IMR-90 (cell line): ENCODE results near the gene ADAMTSL2. TPM values are rescaled to one million over a fixed set of nuclear protein-coding genes. Genes with fewer than 3 reads are reported as not detected.

Experiments
- ATAC-seq: fragments of 200-7000 bp; cut with Tn5 transposase; 2 replicates; pipeline ENCODE4 v1.9.1; 2020; ENCODE audit warnings: low read depth, mild to moderate bottlenecking, moderate library complexity
- BruUV-seq: library from RNA; stranded (reverse); fragments of 400-500 nt; replicated peaks from 2 replicates; lab custom pipeline; 2021; lab: Mats Ljungman, UMichigan
- CTCF ChIA-PET: fragments of 300-600 bp; formaldehyde crosslinking; extraction: SDS; loops from one replicate; lab custom pipeline; 2021; ENCODE audit warnings: antibody characterized with exemption; lab: Yijun Ruan, JAX
- POLR2A ChIA-PET: fragments of 300-600 bp; sonication (Branson Sonifier 250); formaldehyde crosslinking; loops from one replicate; lab custom pipeline; 2022; ENCODE audit warnings: antibody characterized with exemption; ENCODE audit not compliant: unreplicated experiment; lab: Charles Lee
- DNase-seq: peaks from one replicate; pipeline ENCODE4 v3.0.0; 2013
- H2AFZ ChIP-seq: replicated peaks from 2 replicates; pipeline ENCODE3; 2013; ENCODE audit warnings: low read length, mild to moderate bottlenecking; ENCODE audit not compliant: poor library complexity
- H2AK5ac ChIP-seq: 2 replicates; pipeline ENCODE4 v1.6.1; 2013; ENCODE audit warnings: low read depth, low read length, inconsistent platforms
- H2AK9ac ChIP-seq: replicated peaks from 2 replicates; pipeline ENCODE3; 2013; ENCODE audit warnings: mild to moderate bottlenecking, low read depth, low read length, moderate library complexity; ENCODE audit not compliant: poor library complexity
- H2BK120ac ChIP-seq: 2 replicates; pipeline ENCODE4 v1.6.1; 2013; ENCODE audit warnings: low read depth, low read length, inconsistent platforms
- H2BK15ac ChIP-seq: 3 replicates; pipeline ENCODE4 v1.6.1; 2013; ENCODE audit warnings: low read depth, low read length, inconsistent platforms
- H2BK20ac ChIP-seq: 2 replicates; pipeline ENCODE4 v1.6.1; 2013; ENCODE audit warnings: low read depth, mild to moderate bottlenecking, inconsistent platforms, low read length, moderate library complexity
- H2BK5ac ChIP-seq: 2 replicates; pipeline ENCODE4 v1.6.1; 2013; ENCODE audit warnings: mild to moderate bottlenecking, low read depth, low read length, inconsistent platforms; ENCODE audit not compliant: poor library complexity, severe bottlenecking
- H3K14ac ChIP-seq: replicated peaks from 2 replicates; pipeline ENCODE4 v1.6.1; 2013; ENCODE audit warnings: low read depth, low read length, inconsistent platforms
- H3K18ac ChIP-seq: 2 replicates; pipeline ENCODE4 v1.6.1; 2013; ENCODE audit warnings: low read depth, low read length, control low read depth
- H3K23ac ChIP-seq: 2 replicates; pipeline ENCODE4 v1.6.1; 2013; ENCODE audit warnings: low read depth, low read length, inconsistent platforms
- H3K27ac ChIP-seq: 2 replicates; pipeline ENCODE4 v1.5.1; 2013; ENCODE audit warnings: mild to moderate bottlenecking, control low read depth, low read length; ENCODE audit not compliant: insufficient read depth
- H3K27me3 ChIP-seq: 2 replicates; pipeline ENCODE4 v1.6.1; 2013; ENCODE audit warnings: low read length; ENCODE audit not compliant: control insufficient read depth, insufficient read depth
- H3K36me3 ChIP-seq: 2 replicates; pipeline ENCODE4 v1.6.1; 2013; ENCODE audit warnings: low read length, mixed read lengths; ENCODE audit not compliant: control insufficient read depth, insufficient read depth
- H3K4ac ChIP-seq: 2 replicates; pipeline ENCODE4 v1.6.1; 2013; ENCODE audit warnings: low read depth, low read length, inconsistent platforms
- H3K4me1 ChIP-seq: 2 replicates; pipeline ENCODE4 v1.6.1; 2013; ENCODE audit warnings: low read length, mixed read lengths; ENCODE audit not compliant: control insufficient read depth, insufficient read depth
- H3K4me2 ChIP-seq: 2 replicates; pipeline ENCODE4 v1.6.1; 2013; ENCODE audit warnings: low read depth, mild to moderate bottlenecking, control low read depth, low read length, moderate library complexity
- H3K4me3 ChIP-seq: 2 replicates; pipeline ENCODE4 v1.5.1; 2013; ENCODE audit warnings: low read depth, mild to moderate bottlenecking, control low read depth, low read length, moderate library complexity; ENCODE audit not compliant: insufficient read depth
- H3K56ac ChIP-seq: 2 replicates; pipeline ENCODE4 v1.6.1; 2013; ENCODE audit warnings: low read length, inconsistent platforms; ENCODE audit not compliant: insufficient read depth; ENCODE audit errors: extremely low read depth
- H3K79me1 ChIP-seq, 2 experiments: 2 replicates each; pipeline ENCODE4 v1.6.1; 2013; ENCODE audit warnings: low read length in 2 of 2, inconsistent platforms in 1 of 2, low read depth in 1 of 2
- H3K9ac ChIP-seq: 2 replicates; pipeline ENCODE4 v1.6.1; 2013; ENCODE audit warnings: low read depth, low read length, control low read depth
- H3K9me1 ChIP-seq: 2 replicates; pipeline ENCODE4 v1.6.1; 2013; ENCODE audit warnings: low read length, inconsistent platforms; ENCODE audit not compliant: insufficient read depth
- H3K9me3 ChIP-seq: 2 replicates; pipeline ENCODE4 v1.6.1; 2013; ENCODE audit warnings: low read length; ENCODE audit not compliant: control insufficient read depth, insufficient read depth
- H4K20me1 ChIP-seq: 2 replicates; pipeline ENCODE4 v1.6.1; 2013; ENCODE audit warnings: low read length, inconsistent platforms; ENCODE audit not compliant: insufficient read depth
- H4K5ac ChIP-seq: 2 replicates; pipeline ENCODE4 v1.6.1; 2013; ENCODE audit warnings: mild to moderate bottlenecking, low read depth, low read length, control low read depth
- H4K8ac ChIP-seq, 2 experiments: 2 replicates each; pipeline ENCODE4 v1.6.1; 2013; ENCODE audit warnings: low read depth in 2 of 2, low read length in 2 of 2, control low read depth in 1 of 2, inconsistent platforms in 1 of 2
- H4K91ac ChIP-seq: 2 replicates; pipeline ENCODE4 v1.6.1; 2013; ENCODE audit warnings: low read depth, low read length, inconsistent platforms; ENCODE audit not compliant: insufficient read depth
- BHLHE40 ChIP-seq: fragments of 150-350 bp; IDR thresholded peaks from 2 replicates; pipeline ENCODE4 v1.6.1; 2016; ENCODE audit warnings: mild to moderate bottlenecking, low read depth, low read length
- CEBPB ChIP-seq: IDR thresholded peaks from 2 replicates; pipeline ENCODE4 v1.6.1; 2012; ENCODE audit warnings: low read depth, low read length, improper control_type of control experiment
- CHD1 ChIP-seq: IDR thresholded peaks from 2 replicates; pipeline ENCODE4 v1.6.1; 2012; ENCODE audit warnings: low read depth, low read length, improper control_type of control experiment
- CTCF ChIP-seq: conservative IDR thresholded peaks from 2 replicates; pipeline ENCODE4 v1.5.1; 2012; ENCODE audit warnings: mild to moderate bottlenecking, low read depth, low read length, improper control_type of control experiment
- ELK1 ChIP-seq: fragments of 150-350 bp; IDR thresholded peaks from 2 replicates; pipeline ENCODE4 v1.6.1; 2016; ENCODE audit warnings: low read depth, mild to moderate bottlenecking, low read length, moderate library complexity, borderline replicate concordance
- FOS ChIP-seq: fragments of 150-350 bp; IDR thresholded peaks from 2 replicates; pipeline ENCODE4 v1.6.1; 2016; ENCODE audit warnings: low read depth, low read length
- MAFK ChIP-seq: IDR thresholded peaks from 2 replicates; pipeline ENCODE4 v1.6.1; 2012; ENCODE audit warnings: low read depth, low read length, improper control_type of control experiment
- MAZ ChIP-seq: IDR thresholded peaks from 2 replicates; pipeline ENCODE4 v1.6.1; 2012; ENCODE audit warnings: low read depth, mild to moderate bottlenecking, low read length, improper control_type of control experiment, moderate library complexity, borderline replicate concordance
- MXI1 ChIP-seq: IDR thresholded peaks from 2 replicates; pipeline ENCODE4 v1.6.1; 2012; ENCODE audit warnings: low read depth, mild to moderate bottlenecking, low read length, moderate library complexity, borderline replicate concordance
- NFE2L2 ChIP-seq: fragments of 150-350 bp; IDR thresholded peaks from 2 replicates; pipeline ENCODE4 v1.6.1; 2016; ENCODE audit warnings: low read depth, mild to moderate bottlenecking, low read length
- POLR2A ChIP-seq: IDR thresholded peaks from 2 replicates; pipeline ENCODE4 v1.6.1; 2012; ENCODE audit warnings: mild to moderate bottlenecking, low read depth, low read length
- RAD21 ChIP-seq: IDR thresholded peaks from 2 replicates; pipeline ENCODE4 v1.6.1; 2012; ENCODE audit warnings: low read length, improper control_type of control experiment
- RCOR1 ChIP-seq: IDR thresholded peaks from 2 replicates; pipeline ENCODE4 v1.6.1; 2012; ENCODE audit warnings: mild to moderate bottlenecking, low read length, improper control_type of control experiment; ENCODE audit not compliant: insufficient replicate concordance
- RFX5 ChIP-seq: IDR thresholded peaks from 2 replicates; pipeline ENCODE4 v1.8.0; 2012; ENCODE audit warnings: low read depth, mild to moderate bottlenecking, low read length, moderate library complexity
- SMC3 ChIP-seq: fragments of 150-350 bp; IDR thresholded peaks from 2 replicates; pipeline ENCODE4 v1.6.1; 2016; ENCODE audit warnings: low read depth, mild to moderate bottlenecking, antibody characterized with exemption, low read length, moderate library complexity
- whole genome bisulfite sequencing, 2 experiments: methylation state at CpG; one replicate each; pipeline versions ENCODE4 v1.1.5 to v1.1.7; 2013; ENCODE audit warnings: missing lambda C conversion rate in 2 of 2; ENCODE audit not compliant: insufficient read length in 1 of 2; ENCODE audit errors: extremely low coverage in 2 of 2; 5-methylcytosine and 5-hydroxymethylcytosine counted together
- dilution Hi-C: fragments of 300-500 bp; cut with HindIII; formaldehyde crosslinking; loops from one replicate; pipeline ENCODE4 v1.14.3; 2018; ENCODE audit warnings: low sequenced_read_pairs; ENCODE audit not compliant: unreplicated experiment
- in situ Hi-C: fragments of 300-500 bp; cut with MboI; formaldehyde crosslinking; loops from 3 replicates; pipeline ENCODE4 v1.14.3; 2019; ENCODE audit warnings: low sequenced_read_pairs, inconsistent platforms, mixed read lengths
- intact Hi-C: fragments of 100-400 bp; cut with micrococcal nuclease; formaldehyde crosslinking; loops from 2 replicates; pipeline ENCODE4 v1.10.0; 2022
- polyA plus RNA-seq, 3 experiments: library from polyadenylated mRNA; depleted of rRNA; stranded (reverse); fragments of >200 nt; gene quantifications; 2 replicates each; pipeline ENCODE4 v1.2.3, GENCODE V29; 2012; ENCODE audit warnings: low replicate concordance in 1 of 3
- total RNA-seq: library from RNA; depleted of rRNA; stranded (reverse); fragments of >200 nt; gene quantifications from 2 replicates; pipeline ENCODE4 v1.2.3, GENCODE V29; 2012
- TF ChIP-seq, protein P1 (sequence below): fragments of 150-350 bp; IDR thresholded peaks from 2 replicates; pipeline ENCODE4 v1.6.1; 2017; ENCODE audit warnings: mild to moderate bottlenecking, antibody characterized with exemption, low read length, low read depth

The ADAMTSL2 gene
- total and polyA plus RNA-seq, 2 of the 4 experiments (the other 2 are of a cell fraction) = not detected

- H3K9ac ChIP-seq = no peak overlapping the region
- CTCF ChIA-PET = interaction anchor here (0.9 kb wide), 2 partner anchors 9 to 478 kb away, joined by 3 read pairs; no protein-coding TSS in a partner anchor
- peaks cover 11% of the 10 kb centered on the region for H3K9me3 ChIP-seq
- no peak overlapping the region for H2BK5ac ChIP-seq
- POLR2A ChIA-PET = no interaction called here
- H3K9me1 ChIP-seq = peaks cover 5% of the 10 kb centered on the region; the same call in 1 of the 2 replicates
- DNase-seq (no peak), ATAC-seq (no peak)
- no peak overlapping the region for H4K8ac ChIP-seq
- H3K18ac ChIP-seq = no peak overlapping the region
- H2BK120ac ChIP-seq = no peak overlapping the region
- H3K4me2 ChIP-seq = no peak overlapping the region
- no peak overlapping the region for H2BK20ac ChIP-seq
- intact Hi-C loops (no loop called here), in situ Hi-C loops (loop anchor here (25.0 kb wide), 1 partner anchor 463 kb away; the partner anchor contains the start of gene GTF3C5), dilution Hi-C loops (no loop called here)
- no peak overlapping the region for H2AK5ac ChIP-seq
- H3K36me3 ChIP-seq = no peaks in the 10 kb centered on the region
- no peak overlapping the region for H2BK15ac ChIP-seq
- no peak overlapping the region for H2AK9ac ChIP-seq
- H3K14ac ChIP-seq = no peak overlapping the region
- H3K4me1 ChIP-seq = no peaks in the 10 kb centered on the region
- no peak overlapping the region for H3K27ac ChIP-seq
- H3K4ac ChIP-seq = no peak overlapping the region
- no peaks in the 10 kb centered on the region for H4K20me1 ChIP-seq
- peaks cover 42% of the 10 kb centered on the region for H3K27me3 ChIP-seq
- H2AFZ ChIP-seq = no peak overlapping the region
- TF ChIP-seq FOS (no peak), MXI1 (no peak), ELK1 (no peak), CHD1 (no peak), CTCF (no peak), RFX5 (no peak), NFE2L2 (no peak), BHLHE40 (no peak), RAD21 (no peak), MAZ (no peak), POLR2A (no peak), MAFK (no peak), SMC3 (no peak), RCOR1 (no peak), CEBPB (no peak)
- TF ChIP-seq, protein P1, sequence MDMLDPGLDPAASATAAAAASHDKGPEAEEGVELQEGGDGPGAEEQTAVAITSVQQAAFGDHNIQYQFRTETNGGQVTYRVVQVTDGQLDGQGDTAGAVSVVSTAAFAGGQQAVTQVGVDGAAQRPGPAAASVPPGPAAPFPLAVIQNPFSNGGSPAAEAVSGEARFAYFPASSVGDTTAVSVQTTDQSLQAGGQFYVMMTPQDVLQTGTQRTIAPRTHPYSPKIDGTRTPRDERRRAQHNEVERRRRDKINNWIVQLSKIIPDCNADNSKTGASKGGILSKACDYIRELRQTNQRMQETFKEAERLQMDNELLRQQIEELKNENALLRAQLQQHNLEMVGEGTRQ = no peak
- H4K5ac ChIP-seq = no peak overlapping the region
- H3K4me3 ChIP-seq = no peak overlapping the region
- 100% methylated on average over 1 of the region's 12 CpGs; no CpG with 5 or more reads in 1 of the 2 experiments for WGBS, 2 experiments
- H4K91ac ChIP-seq = no peak overlapping the region
- no peaks in the 10 kb centered on the region for H3K79me1 ChIP-seq
- H3K56ac ChIP-seq = no peak overlapping the region
- H3K23ac ChIP-seq = no peak overlapping the region
- no TSS peak for BruUV-seq
Measured at GRCh38 chr9:133499892-133500270, 34.6 kb upstream of the ADAMTSL2 start.
